HepG2 (cell line): ENCODE data around the gene HECTD1. TPM values are rescaled to one million over a fixed set of nuclear protein-coding genes. Genes with fewer than 3 reads are reported as not detected.

Experiments
- BCL6 ChIP-seq: IDR thresholded peaks from 2 replicates; pipeline ENCODE4 v1.6.1; 2016; ENCODE audit warnings: missing genetic modification reagents, missing compliant biosample characterization
- BCLAF1 ChIP-seq: fragments of 450-650 bp; IDR thresholded peaks from 2 replicates; pipeline ENCODE4 v1.6.1; 2017; ENCODE audit warnings: mild to moderate bottlenecking
- CBX5 ChIP-seq: sonication (generic); formaldehyde crosslinking; IDR thresholded peaks from 2 replicates; pipeline ENCODE4 v1.4.0; 2020; ENCODE audit warnings: missing genetic modification reagents, borderline replicate concordance
- CEBPG ChIP-seq: IDR thresholded peaks from 2 replicates; pipeline ENCODE4 v1.6.1; 2016
- FOSL2 ChIP-seq: sonication (generic); formaldehyde crosslinking; IDR thresholded peaks from 2 replicates; pipeline ENCODE4 v1.4.0; 2020; ENCODE audit warnings: missing genetic modification reagents
- FOXA3 ChIP-seq: IDR thresholded peaks from 2 replicates; pipeline ENCODE4 v1.6.1; 2016; ENCODE audit warnings: missing genetic modification reagents, missing compliant biosample characterization
- GATAD2A ChIP-seq: IDR thresholded peaks from 2 replicates; pipeline ENCODE4 v1.6.1; 2016
- HBP1 ChIP-seq: IDR thresholded peaks from 2 replicates; pipeline ENCODE4 v1.6.1; 2016; ENCODE audit warnings: low read depth, control low read depth
- KAT8 ChIP-seq: IDR thresholded peaks from 2 replicates; pipeline ENCODE4 v1.6.1; 2016; ENCODE audit warnings: missing genetic modification reagents, missing compliant biosample characterization
- KLF15 ChIP-seq: sonication (generic); formaldehyde crosslinking; IDR thresholded peaks from 2 replicates; pipeline ENCODE4 v1.8.1; 2023; ENCODE audit warnings: borderline replicate concordance, mild to moderate bottlenecking, inconsistent platforms, missing genetic modification reagents, mixed read lengths
- MBNL3 ChIP-seq: fragments of 250-450 bp; sonication (Bioruptor Pico); conservative IDR thresholded peaks from 2 replicates; pipeline ENCODE4 v1.8.0; 2022; ENCODE audit warnings: mild to moderate bottlenecking, inconsistent platforms
- NFKBIZ ChIP-seq: IDR thresholded peaks from 2 replicates; pipeline ENCODE4 v1.6.1; 2018; ENCODE audit warnings: missing genetic modification reagents, missing compliant biosample characterization
- PATZ1 ChIP-seq: sonication (generic); formaldehyde crosslinking; IDR thresholded peaks from 2 replicates; pipeline ENCODE4 v1.4.0; 2020; ENCODE audit warnings: missing genetic modification reagents
- TFAP4 ChIP-seq: sonication (generic); IDR thresholded peaks from 2 replicates; pipeline ENCODE4 v1.6.1; 2016; ENCODE audit warnings: low read depth, borderline replicate concordance
- YEATS2 ChIP-seq: sonication (generic); formaldehyde crosslinking; IDR thresholded peaks from 2 replicates; pipeline ENCODE4 v1.4.0; 2020; ENCODE audit warnings: missing genetic modification reagents, borderline replicate concordance
- ZKSCAN5 ChIP-seq: sonication (generic); formaldehyde crosslinking; IDR thresholded peaks from 2 replicates; pipeline ENCODE4 v1.5.1; 2020; ENCODE audit warnings: mild to moderate bottlenecking, missing genetic modification reagents
- ZNF281 ChIP-seq: sonication (generic); formaldehyde crosslinking; IDR thresholded peaks from 2 replicates; pipeline ENCODE4 v1.4.0; 2020; ENCODE audit warnings: missing genetic modification reagents, borderline replicate concordance
- ZNF558 ChIP-seq: sonication (generic); formaldehyde crosslinking; IDR thresholded peaks from 2 replicates; pipeline ENCODE4 v1.9.0; 2022; ENCODE audit warnings: mild to moderate bottlenecking, missing genetic modification reagents, borderline replicate concordance
- ZNF772 ChIP-seq: sonication (generic); formaldehyde crosslinking; IDR thresholded peaks from 2 replicates; pipeline ENCODE4 v1.5.0; 2020; ENCODE audit warnings: mild to moderate bottlenecking, missing genetic modification reagents
- polyA plus RNA-seq, 8 experiments: library from polyadenylated mRNA; depleted of rRNA in 3 of 8; stranded (reverse) in 7 of 8; unstranded in 1 of 8; fragments of >200 nt; fragmentation: Illumina TruSeq in 4 of 8; extraction: Trizol in 4 of 8; gene quantifications; 2 replicates each; pipeline versions ENCODE4 v1.2.1 to v1.2.3, GENCODE V29; 2011 to 2016; ENCODE audit warnings: low read depth in 4 of 8, missing spikeins in 1 of 8, mixed read lengths in 1 of 8; ENCODE audit not compliant: insufficient read depth in 1 of 8
- total RNA-seq, 5 experiments: library from RNA; depleted of rRNA; stranded (reverse); fragments of >200 nt; fragmentation: Illumina TruSeq; extraction: Trizol; gene quantifications; 2 replicates each; pipeline ENCODE4 v1.2.3, GENCODE V29; 2016; ENCODE audit warnings: low read depth in 1 of 5

Gene HECTD1
- total and polyA plus RNA-seq, 2 of the 13 experiments (the other 11 are each of a cell fraction or from before 2014, with no cell fraction given): 312 to 560 TPM

- TF ChIP-seq HBP1: no peak
- TF ChIP-seq PATZ1 (CRISPR knock-in tag): 0 out of 2 replicates have a peak, but pooled peaks have one; percentile 46
- TF ChIP-seq FOXA3 (CRISPR knock-in tag): 0 out of 2 replicates have a peak, but pooled peaks have one; percentile 10
- no peak for TF ChIP-seq MBNL3 (CRISPR knock-in tag)
- TF ChIP-seq NFKBIZ: no peak
- 0 out of 2 replicates have a peak, but pooled peaks have one; percentile 44 for TF ChIP-seq CBX5 (CRISPR knock-in tag)
- TF ChIP-seq FOSL2: peak; percentile 48
- TF ChIP-seq TFAP4: peak; percentile 83
- TF ChIP-seq YEATS2: peak; percentile 37; the same call in 1 of the 2 replicates
- TF ChIP-seq GATAD2A: peak; percentile 70
- TF ChIP-seq KLF15: no peak
- TF ChIP-seq ZNF772 (CRISPR knock-in tag): no peak
- no peak for TF ChIP-seq BCLAF1
- TF ChIP-seq ZNF558 (CRISPR knock-in tag): no peak
- peak; percentile 51; the same call in 1 of the 2 replicates for TF ChIP-seq ZNF281 (CRISPR knock-in tag)
- TF ChIP-seq ZKSCAN5 (CRISPR knock-in tag): no peak
- TF ChIP-seq CEBPG (CRISPR knock-in tag): peak; percentile 90
- TF ChIP-seq BCL6: 0 out of 2 replicates have a peak, but pooled peaks have one; percentile 12
- peak; percentile 39; the same call in 1 of the 2 replicates for TF ChIP-seq KAT8 (CRISPR knock-in tag)
Measured at GRCh38 chr14:31059152-31059924, 148.3 kb downstream of the HECTD1 start (continued).
